HG03039 (cell line): ENCODE measurements around the gene MAP4K1.
A peak's percentile ranks its signal among the peaks of the same experiment; 100 is the strongest.

Experiments
- ATAC-seq: cut with Tn5 transposase; IDR thresholded peaks from one replicate; pipeline ENCODE4 v1.9.1; 2021; ENCODE audit warnings: mild to moderate bottlenecking, moderate library complexity; ENCODE audit not compliant: unreplicated experiment

Gene MAP4K1

DNA sequence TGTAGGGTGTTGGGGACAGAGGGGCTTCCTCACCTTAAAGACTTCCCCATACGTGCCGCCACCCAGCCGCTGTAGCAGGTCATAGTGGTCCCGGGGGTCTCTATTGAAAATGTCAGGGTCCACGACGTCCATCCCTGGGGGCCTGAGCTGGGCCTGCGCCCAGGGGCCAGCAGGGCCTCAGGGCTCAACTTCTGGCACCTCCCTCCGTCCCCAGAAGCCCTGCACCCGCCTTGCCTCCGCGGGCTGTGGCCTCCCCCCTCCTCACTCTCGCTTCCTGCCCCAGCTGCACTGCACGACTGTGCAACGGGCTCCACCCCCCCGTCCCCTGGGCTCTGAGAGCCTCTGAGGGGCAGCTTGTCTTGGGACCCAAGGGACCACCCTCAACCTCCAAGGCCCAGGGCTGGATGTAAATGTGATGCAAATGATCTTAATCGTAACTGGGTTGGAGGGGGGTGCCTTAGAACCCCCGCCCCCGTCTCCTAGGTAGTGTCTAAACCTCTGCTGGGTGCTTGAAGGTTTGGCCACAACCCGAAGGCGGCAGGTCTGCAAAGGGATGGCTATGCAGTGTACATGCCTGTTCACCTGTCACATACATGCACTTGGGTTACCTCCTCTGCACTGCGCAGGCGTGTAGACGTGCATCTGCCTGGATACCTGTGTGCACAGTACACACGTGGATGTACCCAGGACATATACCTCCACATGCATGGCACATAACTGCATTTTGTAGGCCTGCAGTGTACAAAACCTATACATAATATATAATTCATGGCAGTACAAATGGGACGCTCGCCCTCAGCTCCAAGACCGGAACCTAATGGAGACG lies at the start of gene MAP4K1:
TSS of gene MAP4K1 (minus strand) at position 190 of the 826 bp plus-strand sequence. CDS start at position 132, 58 bp downstream.
- ATAC-seq: peak; percentile 34

- no peak for ATAC-seq
Measured at GRCh38 chr19:38666663-38667511, 49.1 kb upstream of the MAP4K1 start.

- no peak for ATAC-seq
Measured at GRCh38 chr19:38665950-38666662, 48.4 kb upstream of the MAP4K1 start.

DNA sequence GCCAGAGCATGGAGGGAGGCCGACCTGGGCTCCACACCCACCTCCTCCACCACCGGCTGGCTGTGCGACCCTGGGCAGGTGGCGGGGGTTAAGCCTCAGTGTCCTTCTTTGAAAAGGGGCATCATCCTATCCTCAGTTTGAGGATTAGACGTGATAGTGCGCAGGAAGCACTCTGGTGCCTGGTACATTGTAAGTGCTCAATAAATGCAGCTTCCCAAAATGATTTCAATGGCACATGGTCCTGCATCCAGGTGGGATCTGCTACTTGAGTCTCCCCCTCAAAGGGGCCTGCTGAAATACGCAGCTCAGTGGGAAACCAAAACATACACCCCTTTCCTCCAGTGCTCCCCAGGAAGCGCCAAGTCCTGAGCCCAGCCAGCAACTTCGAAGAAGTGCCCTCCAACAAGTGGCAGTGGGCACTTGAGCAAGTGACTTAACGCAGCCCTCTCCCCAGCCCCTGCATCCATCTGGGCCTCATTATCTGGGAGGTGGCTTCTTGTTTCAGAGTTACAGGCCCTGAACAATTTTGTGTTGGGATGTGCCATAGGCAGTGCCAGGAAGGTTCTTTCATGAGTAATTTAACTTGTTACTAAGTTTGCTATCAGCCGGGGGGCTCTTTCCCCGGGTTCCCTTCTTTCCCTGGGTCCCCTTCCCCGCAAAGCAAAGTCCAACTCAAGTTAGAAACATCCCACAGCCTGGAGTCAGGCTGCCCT lies 47.6 kb upstream of the MAP4K1 start:
- ATAC-seq: no peak

DNA sequence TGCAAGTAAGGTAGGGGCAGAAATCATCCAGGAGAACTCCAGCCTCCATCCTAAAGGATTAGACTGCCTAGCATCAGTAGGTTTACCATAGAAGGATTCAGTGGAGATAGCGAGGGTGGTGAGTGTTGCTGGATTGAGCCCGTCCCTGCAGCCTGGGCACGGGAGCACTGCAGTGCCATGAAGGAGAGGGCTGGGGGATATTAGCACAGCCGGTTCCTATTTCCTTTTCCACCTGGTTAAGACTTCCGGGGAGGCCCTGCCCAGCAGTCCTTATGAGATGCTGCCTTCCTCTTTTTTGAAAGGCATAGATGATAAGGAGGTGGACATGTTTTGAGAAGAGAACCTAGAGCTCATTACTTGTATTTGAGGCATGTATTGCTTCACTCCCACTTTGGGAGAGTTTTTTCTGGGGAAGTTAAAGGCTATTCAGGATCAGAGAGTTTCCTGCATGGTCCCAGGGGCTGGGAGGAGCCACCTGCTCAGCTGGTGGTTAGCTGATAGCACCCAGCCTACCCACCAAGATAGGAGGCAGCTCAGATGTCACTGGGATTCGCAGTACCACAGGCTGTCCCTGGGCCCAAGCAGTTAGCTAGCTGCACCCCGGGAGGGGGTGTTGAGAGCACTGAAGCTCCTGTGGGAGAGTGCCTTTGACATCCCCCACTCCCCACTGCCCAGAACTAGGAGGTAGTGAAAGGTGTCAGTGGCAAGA lies 46.9 kb upstream of the MAP4K1 start:
- ATAC-seq: no peak

DNA sequence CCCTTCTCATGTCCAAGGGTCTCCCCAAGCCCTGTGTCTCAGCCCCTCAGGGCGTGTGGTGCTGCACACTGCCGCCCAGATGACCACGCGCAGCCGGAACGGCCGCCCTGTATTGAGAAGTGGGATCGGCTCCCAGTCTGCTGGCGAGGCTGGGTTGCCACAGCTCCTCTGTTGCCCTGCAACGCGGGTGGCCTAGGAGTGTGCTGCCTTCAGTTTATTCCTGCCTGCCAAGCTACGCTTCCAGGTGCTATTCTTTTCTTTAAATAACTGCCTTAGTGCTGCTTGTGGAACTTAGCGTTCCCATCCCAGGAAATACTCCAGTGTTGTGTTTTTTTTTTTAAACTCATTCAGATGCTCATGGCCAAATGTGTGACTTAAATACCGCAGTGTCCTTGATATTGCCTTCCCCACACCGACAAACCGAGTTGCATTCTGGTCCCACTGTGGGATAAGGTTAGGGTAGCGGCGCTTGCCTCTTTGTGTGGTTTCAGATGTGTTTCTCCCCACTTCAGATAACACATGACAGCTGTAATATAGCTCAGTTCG lies 46.3 kb upstream of the MAP4K1 start:
- ATAC-seq: no peak

GRCh38 chr19:38663156-38663651 lies 45.5 kb upstream of the MAP4K1 start:
- ATAC-seq: no peak

GRCh38 chr19:38662537-38663155 lies 44.9 kb upstream of the MAP4K1 start:
- ATAC-seq: no peak

GRCh38 chr19:38661996-38662395 lies 44.2 kb upstream of the MAP4K1 start:
- ATAC-seq: no peak

GRCh38 chr19:38661136-38661535 lies 43.4 kb upstream of the MAP4K1 start:
- no peak for ATAC-seq

DNA sequence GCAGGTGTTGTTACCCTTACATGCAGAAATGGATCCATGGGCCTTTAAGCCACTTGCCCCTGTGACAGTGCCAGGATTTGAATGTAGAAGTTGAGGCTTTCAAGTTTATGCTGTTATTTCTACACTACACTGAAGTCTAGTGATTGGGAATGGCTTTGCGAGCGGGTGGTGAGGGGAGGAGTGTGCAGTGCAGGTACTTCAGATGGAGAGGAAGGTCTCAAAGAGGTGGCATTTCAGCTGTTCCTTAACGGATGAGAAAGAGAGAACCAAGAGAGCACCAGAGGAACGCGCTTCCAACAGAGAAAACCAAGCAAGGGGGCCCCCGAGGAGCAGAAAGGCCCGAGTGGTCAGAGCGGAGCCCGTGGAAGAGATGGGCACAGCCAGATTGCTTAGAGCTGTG lies 43.0 kb upstream of the MAP4K1 start:
- no peak for ATAC-seq

DNA sequence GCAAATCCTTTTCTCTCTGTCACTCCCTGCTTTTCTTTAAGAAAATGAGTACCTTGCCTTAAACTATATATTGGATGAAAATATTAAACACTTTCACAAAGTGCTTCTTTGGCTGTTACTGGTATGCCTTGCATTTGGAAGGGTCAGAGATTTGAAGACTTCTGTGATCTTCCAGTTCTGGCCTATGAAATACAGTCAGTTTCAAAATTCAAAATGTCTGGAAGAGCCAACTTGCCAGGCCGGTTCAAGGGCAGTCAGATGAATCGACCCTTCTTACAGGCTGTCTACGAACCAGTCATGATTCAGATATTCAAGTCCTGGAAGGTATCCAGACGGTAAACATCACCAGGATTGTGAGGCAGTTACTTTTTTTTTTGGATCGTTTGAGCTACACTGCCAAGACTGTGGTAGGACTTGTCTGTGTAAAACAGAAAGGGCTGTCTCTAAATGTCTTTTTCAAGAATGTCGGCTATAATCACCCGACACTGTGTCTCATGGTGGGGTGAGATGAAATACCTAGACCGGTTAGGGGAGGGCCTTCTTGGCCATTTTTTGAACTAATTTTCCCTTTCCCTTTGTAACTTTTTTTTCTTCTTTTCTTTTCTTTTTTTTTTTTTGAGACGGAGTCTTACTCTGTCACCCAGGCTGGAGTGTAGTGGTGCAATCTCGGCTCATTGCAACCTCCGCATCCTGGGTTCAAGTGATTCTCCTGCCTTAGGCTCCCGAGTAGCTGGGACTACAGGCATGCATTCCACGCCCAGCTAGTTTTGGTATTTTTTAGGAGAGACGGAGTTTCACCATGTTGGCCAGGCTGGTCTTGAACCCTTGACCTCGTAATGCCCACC lies 40.9 kb upstream of the MAP4K1 start:
- ATAC-seq: no peak

- no peak for ATAC-seq
Measured at GRCh38 chr19:38657633-38658222, 40.0 kb upstream of the MAP4K1 start.

DNA sequence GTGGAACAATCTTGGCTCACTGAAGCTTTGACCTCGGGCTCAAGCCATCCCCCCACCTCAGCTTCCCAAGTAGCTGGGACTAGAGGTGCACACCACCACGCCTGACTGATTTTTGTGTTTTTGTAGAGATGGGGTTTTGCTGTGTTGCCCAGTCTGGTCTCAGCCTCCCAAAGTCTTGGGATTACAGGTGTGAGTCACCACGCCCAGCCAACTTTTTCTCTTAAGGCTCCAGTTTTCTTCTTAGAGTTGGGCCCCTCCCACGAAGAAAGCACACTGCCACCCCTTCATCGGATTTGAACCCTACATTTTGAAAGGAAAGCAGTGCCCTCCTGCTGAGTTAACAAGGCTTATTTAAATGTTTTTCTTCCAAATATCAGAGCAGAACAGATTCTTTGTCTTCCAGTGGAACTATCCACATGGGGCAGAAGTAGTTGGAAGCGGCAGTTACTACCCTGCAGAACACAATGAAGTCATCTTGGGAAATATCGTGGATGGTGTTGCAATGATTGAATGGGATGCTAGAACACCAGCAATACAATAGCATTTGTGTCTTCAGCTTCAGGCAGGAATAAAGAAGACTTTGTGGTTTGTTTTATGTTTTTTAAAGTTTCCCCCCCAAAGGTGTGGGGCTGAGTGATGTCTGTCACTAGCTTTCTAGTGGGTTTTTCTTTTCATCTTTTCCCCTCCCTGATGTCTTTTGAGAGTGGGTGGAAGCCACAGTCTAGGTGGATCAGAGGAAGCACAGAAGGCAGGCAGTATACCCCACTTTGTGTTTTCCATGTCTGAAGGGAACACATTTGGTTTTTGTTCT lies 38.6 kb upstream of the MAP4K1 start:
- no peak for ATAC-seq

DNA sequence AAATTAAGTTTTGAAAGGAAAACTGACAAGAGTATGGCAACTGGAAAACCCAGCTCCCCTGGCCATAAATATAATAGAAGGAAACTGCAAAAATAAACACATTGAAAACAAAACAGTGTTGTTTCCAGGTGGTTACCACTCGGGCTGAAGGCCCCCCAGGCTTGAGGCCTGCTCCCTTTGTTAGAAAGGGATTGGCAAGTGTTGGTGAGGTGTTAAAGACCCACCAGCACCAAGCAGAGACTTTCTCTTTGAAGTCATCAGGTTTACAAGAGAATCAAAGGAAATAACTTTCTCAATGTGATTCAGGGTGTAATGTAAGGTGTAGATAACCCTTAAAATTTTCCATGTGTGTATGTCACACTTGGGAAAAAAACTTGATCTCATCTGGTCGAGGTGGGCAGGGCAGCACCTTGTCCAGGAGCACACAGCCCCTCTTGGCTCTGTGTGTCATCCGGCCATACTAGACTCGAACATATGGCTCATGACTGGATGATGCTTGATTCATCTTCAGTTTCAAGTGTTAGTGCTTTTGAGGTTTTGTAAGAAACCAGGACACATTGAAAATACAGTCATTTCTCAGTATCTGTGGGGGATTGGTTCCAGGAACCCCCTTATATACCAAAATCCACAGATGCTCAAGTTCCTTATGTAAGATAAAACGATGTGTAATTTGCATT lies 37.5 kb upstream of the MAP4K1 start:
- ATAC-seq: no peak

DNA sequence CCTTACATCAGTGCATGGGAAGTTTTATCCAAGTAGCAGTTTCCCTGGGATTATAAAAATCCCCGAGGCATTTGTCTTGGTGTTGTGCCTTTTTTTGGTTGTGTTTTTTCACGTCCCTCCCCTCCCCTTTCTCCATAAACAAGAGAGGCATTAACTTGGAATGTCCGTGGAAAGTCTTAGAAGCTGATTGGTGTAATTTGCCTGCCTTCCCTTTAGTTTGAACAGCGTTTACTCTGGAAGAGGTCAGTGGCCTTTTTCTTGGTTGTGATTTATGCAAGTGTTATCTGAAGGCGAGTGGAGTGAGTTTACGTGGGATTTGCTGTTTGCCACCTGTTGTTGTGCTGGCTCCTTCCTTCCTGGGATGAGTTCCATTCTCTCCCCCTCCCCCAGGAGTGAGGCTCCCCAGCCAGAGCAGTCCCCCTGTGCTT lies 36.9 kb upstream of the MAP4K1 start:
- ATAC-seq: no peak
